ENCODE measurements around the gene ABHD17C.
"Not testable (repeated sequence)": the region's sequence is repeated elsewhere in the genome, so short reads cannot be mapped to it uniquely, and the experiment has no call there.

ABHD17C gene

GRCh38 chr15:80730926-80731325 is 35.8 kb downstream of the ABHD17C start:
- peak; percentile 51 for DNase-seq (ENCODE audit: low spot score)

- no peak for DNase-seq (ENCODE audit: low spot score)
Observed at GRCh38 chr15:80732167-80732566, 37.1 kb downstream of the ABHD17C start.

DNA sequence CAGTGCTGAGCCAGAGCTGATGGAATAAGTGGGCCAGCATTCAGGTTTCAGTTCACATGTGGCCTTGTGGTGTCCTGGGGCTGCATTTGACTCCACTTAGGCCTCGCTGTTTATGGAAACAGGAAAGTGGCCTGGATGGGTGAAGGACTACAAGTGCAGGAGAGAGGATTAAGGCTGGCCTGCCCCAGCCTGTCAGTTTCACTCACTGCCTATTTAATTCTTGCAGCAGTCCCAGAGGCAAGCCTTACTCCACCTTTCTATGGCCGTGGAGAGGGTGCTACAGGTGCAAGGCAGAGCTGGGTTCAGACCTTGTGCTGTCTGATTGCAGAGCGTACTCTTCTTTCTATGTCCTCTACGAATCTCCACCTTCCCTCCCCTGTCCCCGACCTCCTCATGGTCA is 37.7 kb downstream of the ABHD17C start:
- no peak for DNase-seq (ENCODE audit: low spot score)

GRCh38 chr15:80733460-80733859 is 38.4 kb downstream of the ABHD17C start:
- peak; percentile 43 for DNase-seq (ENCODE audit: low spot score)

- DNase-seq (ENCODE audit: low spot score): no peak
Observed at GRCh38 chr15:80735344-80735743, 40.2 kb downstream of the ABHD17C start.

DNA sequence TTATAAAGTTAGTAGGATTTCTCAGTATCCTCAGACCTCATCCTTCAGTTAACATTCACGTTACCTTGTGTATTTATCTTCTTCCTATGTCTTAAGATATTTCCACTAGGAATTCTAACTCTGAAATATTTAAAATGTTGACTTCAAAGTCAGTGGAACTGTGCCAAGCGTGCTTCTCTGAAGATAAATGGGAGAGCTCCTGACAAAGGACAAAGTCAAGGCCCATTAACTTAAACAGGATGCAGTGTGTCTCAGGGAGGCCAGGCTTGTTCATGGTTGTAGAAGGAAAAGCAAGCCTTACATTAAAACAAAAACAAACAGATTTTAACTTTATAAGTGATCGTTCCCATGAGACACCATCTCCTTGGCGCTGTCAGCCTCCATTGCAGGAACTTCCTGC is 41.5 kb downstream of the ABHD17C start:
- no peak for DNase-seq (ENCODE audit: low spot score)

DNA sequence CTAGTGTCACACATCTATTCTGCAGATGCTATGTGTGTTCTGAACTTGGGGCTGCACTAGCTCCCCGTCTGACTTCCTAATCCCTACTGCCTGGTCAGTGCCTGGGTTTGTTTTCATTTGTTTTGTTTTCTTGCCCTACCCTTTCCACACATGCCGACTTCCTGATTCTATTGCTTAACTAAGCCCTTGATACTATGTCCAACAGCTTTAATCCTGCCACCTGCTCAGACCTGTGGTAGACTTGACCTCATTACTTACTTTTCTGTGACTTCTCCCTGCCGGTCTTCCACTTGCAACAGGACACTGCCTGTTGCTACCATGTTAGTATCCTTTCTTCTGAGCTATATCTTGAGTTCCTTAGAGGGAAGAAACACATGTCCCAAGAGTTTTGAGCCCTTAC is 44.8 kb downstream of the ABHD17C start:
- no peak for DNase-seq (ENCODE audit: low spot score)

GRCh38 chr15:80742081-80742480 is 47.0 kb downstream of the ABHD17C start:
- no peak for DNase-seq (ENCODE audit: low spot score)

DNA sequence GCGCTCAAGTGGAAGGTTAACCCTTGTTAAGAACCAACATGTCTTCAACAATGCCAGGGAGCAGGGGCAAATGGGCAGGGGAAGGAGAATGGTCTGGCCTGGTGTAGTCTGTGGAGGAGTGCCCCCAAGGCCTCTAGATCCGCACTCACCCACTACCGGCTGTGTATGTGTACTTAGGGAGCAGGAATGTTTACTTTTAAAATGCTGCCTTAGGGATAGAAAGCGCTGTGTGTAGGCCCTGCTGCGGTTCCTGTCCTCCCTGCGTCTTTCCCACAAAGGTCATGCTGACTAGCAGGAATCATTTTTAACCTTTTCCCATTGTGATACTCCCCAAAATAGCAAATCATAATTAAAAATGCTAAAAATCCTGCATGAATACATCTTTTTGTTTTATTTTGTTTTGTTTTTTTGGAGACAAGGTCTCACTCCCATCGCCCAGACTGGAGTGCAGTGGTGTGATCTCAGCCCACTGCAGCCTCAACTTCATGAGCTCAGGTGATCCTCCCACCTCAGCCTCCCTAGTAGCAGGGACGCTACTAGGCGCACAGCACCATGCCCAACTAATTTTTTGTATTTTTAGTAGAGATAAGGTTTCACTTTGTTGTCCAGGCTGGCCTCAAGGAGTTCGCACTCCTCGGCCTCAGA is 48.2 kb downstream of the ABHD17C start:
- no peak for DNase-seq (ENCODE audit: low spot score)

DNA sequence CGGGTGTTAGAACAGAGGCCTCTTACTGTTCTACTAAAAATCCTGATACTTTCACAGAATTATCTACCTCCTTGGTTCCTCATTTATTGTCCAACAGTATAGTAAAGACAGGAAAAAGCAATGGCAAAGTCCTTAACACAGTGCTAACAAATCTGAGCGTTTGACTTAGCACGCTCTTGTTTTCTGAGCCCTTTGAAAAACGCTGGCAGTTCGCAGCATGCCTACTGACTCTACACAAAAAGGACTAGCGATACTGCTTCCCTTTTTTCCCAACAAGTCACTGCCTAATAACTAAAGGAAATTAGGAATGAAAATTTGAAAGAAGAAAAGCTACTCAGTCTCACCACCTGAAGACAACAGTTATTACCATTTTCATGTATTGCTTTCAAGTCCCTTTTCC is 49.3 kb downstream of the ABHD17C start:
- DNase-seq (ENCODE audit: low spot score): no peak

DNA sequence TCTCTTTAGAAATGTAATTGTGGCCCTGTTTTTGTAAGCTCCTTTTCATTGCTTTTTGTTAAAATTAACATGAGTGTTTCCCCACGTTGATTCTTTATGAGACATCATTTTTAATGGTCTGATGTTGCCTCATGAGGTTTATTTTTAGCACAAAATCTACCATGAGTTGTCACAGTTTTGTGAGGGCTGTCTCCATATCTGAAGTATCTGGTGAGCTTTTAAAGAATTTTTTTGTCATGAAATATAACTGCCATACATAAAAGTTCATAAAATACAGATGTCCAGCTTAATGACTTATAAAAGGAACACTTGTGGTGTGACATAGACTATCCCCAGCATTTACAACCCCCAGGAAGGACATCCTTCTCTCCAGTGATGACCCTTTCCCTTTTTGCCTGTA is 49.7 kb downstream of the ABHD17C start:
- no peak for DNase-seq (ENCODE audit: low spot score)

- DNase-seq (ENCODE audit: low spot score): no peak
Observed at GRCh38 chr15:80745888-80746287, 50.8 kb downstream of the ABHD17C start.

- no peak for DNase-seq (ENCODE audit: low spot score)
Observed at GRCh38 chr15:80747317-80748053, 52.4 kb downstream of the ABHD17C start.

- no peak for DNase-seq (ENCODE audit: low spot score)
Observed at GRCh38 chr15:80749589-80749988, 54.5 kb downstream of the ABHD17C start.

DNA sequence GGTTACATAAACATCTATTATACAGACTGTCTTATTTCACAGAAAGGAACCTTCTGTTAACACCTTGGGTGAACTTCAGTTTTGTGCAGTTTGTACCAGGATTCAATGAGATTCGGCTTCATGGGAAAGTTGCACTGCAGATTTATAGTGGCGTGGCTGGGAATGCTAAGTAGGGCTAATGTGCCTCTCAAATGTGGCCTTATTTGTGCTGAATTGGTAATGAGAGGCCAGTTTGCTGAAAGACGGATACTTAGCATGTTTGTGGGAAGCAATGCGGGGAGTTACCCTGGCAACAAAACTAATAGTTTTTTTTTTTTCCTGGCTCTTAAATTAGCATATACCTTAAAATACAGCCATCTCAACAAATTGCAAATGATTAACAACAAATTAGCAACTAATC is 55.5 kb downstream of the ABHD17C start:
- DNase-seq (ENCODE audit: low spot score): peak; percentile 74

- DNase-seq (ENCODE audit: low spot score): no peak
Observed at GRCh38 chr15:80752204-80752603, 57.1 kb downstream of the ABHD17C start.

DNA sequence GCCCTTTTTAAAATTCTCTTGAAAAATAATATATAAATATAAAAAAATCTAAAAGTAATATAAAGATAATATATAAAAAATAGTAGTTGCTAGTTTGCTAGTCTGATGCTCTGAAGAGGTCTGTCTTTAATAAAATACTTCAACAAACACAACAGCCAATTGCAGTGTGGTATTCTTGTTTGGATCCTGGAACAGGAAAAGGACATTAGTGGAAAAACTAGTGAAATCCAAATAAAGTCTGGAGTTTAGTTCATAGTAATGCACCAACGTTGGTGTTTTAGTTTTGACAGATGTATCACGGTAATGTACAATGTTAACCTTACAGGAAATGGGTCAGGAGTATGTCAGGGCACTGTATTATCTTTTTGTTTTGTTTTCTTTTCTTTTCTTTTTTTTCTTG is 58.1 kb downstream of the ABHD17C start:
- no peak for DNase-seq (ENCODE audit: low spot score)

DNA sequence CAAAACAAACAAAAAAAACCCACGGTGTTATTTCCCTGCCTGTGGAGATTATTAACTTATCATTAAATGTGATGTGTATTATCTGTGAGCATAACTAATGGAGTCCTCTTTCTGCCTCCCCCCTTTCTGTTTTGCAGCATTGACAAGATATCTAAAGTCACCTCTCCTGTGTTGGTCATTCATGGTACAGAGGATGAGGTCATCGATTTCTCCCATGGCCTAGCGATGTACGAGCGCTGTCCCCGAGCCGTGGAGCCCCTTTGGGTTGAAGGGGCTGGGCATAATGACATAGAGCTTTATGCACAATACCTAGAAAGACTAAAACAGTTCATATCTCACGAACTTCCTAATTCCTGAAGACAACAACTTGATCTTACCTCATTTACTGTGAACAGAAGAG is 58.9 kb downstream of the ABHD17C start:
- no peak for DNase-seq (ENCODE audit: low spot score)

DNA sequence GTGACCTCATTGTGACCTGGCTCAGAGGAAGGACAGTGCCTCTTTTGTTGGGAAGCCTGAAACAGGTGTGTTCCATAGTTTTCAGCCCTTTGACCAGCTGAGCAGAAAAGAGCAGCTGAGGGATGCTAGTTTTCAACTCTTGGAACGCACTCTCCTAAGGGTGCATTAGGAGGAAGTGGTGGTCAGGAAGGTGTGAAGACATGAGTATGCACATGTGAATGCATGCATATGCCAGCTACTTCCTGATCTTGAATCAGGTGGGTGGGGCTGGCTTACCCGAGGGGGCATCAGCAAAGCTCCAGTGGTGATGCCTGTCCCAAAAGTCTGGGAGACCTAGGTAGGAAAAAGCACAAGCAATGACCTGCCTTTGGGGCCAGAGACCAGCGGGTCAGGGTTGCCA is 60.8 kb downstream of the ABHD17C start:
- DNase-seq (ENCODE audit: low spot score): no peak

- no peak for DNase-seq (ENCODE audit: low spot score)
Observed at GRCh38 chr15:80758130-80758745, 63.1 kb downstream of the ABHD17C start.

GRCh38 chr15:80760960-80761359 is 65.8 kb downstream of the ABHD17C start:
- no peak for DNase-seq (ENCODE audit: low spot score)

- no peak for DNase-seq (ENCODE audit: low spot score)
Observed at GRCh38 chr15:80761754-80762153, 66.6 kb downstream of the ABHD17C start.

DNA sequence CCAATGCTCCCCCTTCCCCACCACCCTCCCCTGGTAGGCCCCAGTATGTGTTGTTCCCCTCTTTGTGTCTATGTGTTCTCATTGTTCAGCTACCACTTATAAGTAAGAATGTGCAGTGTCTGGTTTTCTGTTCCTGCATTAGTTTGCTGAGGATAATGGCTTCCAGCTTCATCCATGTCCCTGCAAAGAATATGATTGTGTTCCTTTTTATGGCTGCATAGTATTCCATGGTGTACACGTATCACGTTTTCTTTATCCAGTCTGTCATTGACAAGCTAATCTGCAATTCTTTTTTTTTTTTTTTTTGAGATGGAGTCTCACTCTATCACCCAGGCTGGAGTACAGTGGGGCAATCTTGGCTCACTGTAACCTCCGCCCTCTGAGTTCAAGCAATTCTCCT is 68.1 kb downstream of the ABHD17C start:
- not testable (repeated sequence) for DNase-seq (ENCODE audit: low spot score)

Data from Ammon's horn (tissue), 1 donor.